Suprapubic skin (tissue), 4 donors: ENCODE results near the gene ITGB4.
A peak's percentile ranks its signal among the peaks of the same experiment; 100 is the strongest.

Source experiments
- EP300 ChIP-seq: sonication (generic); formaldehyde crosslinking; IDR thresholded peaks from one replicate; pipeline ENCODE4 v1.6.1; 2017; ENCODE audit warnings: antibody characterized with exemption
- POLR2A ChIP-seq, 2 donors: fragments of 450-650 bp; IDR thresholded peaks; one replicate each; pipeline ENCODE4 v1.6.1; 2017; ENCODE audit warnings: antibody characterized with exemption in 2 of 2, mild to moderate bottlenecking in 2 of 2, moderate library complexity in 2 of 2
- POLR2AphosphoS5 ChIP-seq, 3 donors: sonication (generic); formaldehyde crosslinking; IDR thresholded peaks; one replicate each; pipeline ENCODE4 v1.6.1; 2017; ENCODE audit warnings: antibody characterized with exemption in 3 of 3
- TF ChIP-seq, protein P1 (sequence below), 2 donors: fragments of 200-600 bp in 1 of 2; fragments of 450-650 bp in 1 of 2; sonication (generic) in 1 of 2; IDR thresholded peaks; one replicate each; pipeline ENCODE4 v1.5.1; 2016 to 2019; ENCODE audit warnings: antibody characterized with exemption in 2 of 2, mild to moderate bottlenecking in 1 of 2, moderate library complexity in 1 of 2

DNA sequence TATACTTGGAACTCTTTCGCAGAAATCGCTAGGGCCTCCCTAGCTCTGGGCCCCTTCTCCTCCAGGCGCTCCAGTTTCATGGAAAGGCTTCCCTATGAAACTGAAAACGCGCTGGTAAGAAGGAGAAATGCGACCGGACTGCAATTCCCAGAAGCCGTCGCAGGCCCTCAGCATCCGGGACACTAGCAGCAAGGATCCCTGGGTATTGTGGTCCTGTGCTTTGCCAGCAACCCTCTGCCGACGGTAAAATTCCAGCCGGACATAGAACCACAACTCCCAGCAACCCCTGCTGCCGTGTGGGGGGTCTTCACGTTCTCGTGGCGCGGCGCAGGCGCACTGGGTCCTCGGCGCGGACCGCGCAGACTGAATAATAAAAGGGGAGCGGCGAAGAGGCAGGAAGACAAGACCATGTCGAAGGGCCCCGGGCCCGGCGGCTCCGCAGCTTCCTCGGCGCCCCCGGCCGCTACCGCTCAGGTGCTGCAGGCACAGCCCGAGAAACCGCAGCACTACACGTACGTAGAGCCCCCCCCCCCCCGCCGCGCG is 63.3 kb downstream of the ITGB4 start, which contains the start of gene UNK:
- TF ChIP-seq, protein P1, sequence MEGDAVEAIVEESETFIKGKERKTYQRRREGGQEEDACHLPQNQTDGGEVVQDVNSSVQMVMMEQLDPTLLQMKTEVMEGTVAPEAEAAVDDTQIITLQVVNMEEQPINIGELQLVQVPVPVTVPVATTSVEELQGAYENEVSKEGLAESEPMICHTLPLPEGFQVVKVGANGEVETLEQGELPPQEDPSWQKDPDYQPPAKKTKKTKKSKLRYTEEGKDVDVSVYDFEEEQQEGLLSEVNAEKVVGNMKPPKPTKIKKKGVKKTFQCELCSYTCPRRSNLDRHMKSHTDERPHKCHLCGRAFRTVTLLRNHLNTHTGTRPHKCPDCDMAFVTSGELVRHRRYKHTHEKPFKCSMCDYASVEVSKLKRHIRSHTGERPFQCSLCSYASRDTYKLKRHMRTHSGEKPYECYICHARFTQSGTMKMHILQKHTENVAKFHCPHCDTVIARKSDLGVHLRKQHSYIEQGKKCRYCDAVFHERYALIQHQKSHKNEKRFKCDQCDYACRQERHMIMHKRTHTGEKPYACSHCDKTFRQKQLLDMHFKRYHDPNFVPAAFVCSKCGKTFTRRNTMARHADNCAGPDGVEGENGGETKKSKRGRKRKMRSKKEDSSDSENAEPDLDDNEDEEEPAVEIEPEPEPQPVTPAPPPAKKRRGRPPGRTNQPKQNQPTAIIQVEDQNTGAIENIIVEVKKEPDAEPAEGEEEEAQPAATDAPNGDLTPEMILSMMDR (IDR thresholded peaks at IDR 0.05), result no peak
- TF ChIP-seq POLR2AphosphoS5 (IDR thresholded peaks at IDR 0.05) (peak; percentile 51 to 96 (median 55)), EP300 (no peak), POLR2A (IDR thresholded peaks at IDR 0.05) (peak in 1 of 2 donors; percentile 40)
